HCT116 (cell line): ENCODE results near the gene SUMO4.

Source experiments
- POLR2AphosphoS5 ChIP-seq: IDR thresholded peaks from 2 replicates; pipeline ENCODE4 v1.6.1; 2011; ENCODE audit warnings: mild to moderate bottlenecking, low read depth, low read length, moderate library complexity
- TF ChIP-seq, protein P1 (sequence below), 3 experiments: fragments of 200-600 bp in 1 of 3; sonication (generic) in 1 of 3; IDR thresholded peaks in 2 of 3; conservative IDR thresholded peaks in 1 of 3; 2 replicates each; pipeline ENCODE4 v1.5.1; 2012 to 2017; ENCODE audit warnings: low read depth in 2 of 3, low read length in 2 of 3, antibody characterized with exemption in 1 of 3, borderline replicate concordance in 1 of 3, control low read depth in 1 of 3, mild to moderate bottlenecking in 1 of 3, mixed read lengths in 1 of 3, mixed run types in 1 of 3, moderate library complexity in 1 of 3; ENCODE audit not compliant: insufficient read depth in 1 of 3

DNA sequence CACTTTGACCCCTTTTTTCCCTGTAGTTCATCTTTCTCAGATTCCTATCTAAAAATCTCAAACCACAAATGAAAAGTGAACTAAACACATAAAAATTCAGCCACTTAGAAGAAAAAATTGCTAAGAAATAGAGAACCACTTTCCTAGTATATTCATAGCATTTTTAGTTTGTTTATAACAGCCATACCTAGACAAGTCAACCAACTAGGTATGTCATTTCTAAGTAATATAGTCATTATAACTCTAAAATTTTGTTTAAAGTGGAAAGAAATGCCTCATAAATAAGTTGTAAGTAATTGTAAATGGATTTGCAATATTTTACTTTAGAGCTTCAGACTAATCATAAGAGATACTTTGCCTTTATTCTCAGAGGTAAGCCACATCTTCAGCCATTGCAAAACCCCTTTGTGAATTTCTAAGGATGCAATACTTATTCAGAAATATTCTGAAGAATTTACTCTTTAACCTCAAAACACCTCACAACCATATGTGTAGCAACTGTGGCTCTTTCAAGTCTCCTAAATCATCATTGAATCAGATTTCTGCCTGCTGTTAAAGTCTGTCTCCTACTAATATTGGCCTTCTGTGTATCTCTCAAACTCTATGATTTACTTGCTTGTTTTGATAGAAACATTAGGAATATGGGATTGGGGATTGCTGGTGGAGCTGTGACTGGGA lies 6.9 kb upstream of the SUMO4 start:
- TF ChIP-seq POLR2AphosphoS5 = no peak
- TF ChIP-seq, protein P1, sequence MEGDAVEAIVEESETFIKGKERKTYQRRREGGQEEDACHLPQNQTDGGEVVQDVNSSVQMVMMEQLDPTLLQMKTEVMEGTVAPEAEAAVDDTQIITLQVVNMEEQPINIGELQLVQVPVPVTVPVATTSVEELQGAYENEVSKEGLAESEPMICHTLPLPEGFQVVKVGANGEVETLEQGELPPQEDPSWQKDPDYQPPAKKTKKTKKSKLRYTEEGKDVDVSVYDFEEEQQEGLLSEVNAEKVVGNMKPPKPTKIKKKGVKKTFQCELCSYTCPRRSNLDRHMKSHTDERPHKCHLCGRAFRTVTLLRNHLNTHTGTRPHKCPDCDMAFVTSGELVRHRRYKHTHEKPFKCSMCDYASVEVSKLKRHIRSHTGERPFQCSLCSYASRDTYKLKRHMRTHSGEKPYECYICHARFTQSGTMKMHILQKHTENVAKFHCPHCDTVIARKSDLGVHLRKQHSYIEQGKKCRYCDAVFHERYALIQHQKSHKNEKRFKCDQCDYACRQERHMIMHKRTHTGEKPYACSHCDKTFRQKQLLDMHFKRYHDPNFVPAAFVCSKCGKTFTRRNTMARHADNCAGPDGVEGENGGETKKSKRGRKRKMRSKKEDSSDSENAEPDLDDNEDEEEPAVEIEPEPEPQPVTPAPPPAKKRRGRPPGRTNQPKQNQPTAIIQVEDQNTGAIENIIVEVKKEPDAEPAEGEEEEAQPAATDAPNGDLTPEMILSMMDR (IDR thresholded peaks at IDR 0.05 in 2 of 3, conservative IDR thresholded peaks at IDR 0.05 in 1 of 3; ENCODE audit: borderline replicate concordance in 1 of 3, insufficient read depth in 1 of 3, low read depth in 2 of 3, low read length in 2 of 3) = no peak
